Esophagus squamous epithelium (tissue), 4 donors: ENCODE results near the gene APOL5.

Source experiments
- POLR2A ChIP-seq, 4 donors: fragments of 450-650 bp; IDR thresholded peaks; one replicate each; pipeline ENCODE4 v1.6.1; 2017; ENCODE audit warnings: antibody characterized with exemption in 4 of 4, mild to moderate bottlenecking in 4 of 4, moderate library complexity in 3 of 4
- TF ChIP-seq, protein P1 (sequence below), 6 experiments: fragments of 450-650 bp in 4 of 6; fragments of 200-600 bp in 2 of 6; sonication (generic) in 2 of 6; IDR thresholded peaks; one replicate each; pipeline ENCODE4 v1.5.1; 2016 to 2019; ENCODE audit warnings: antibody characterized with exemption in 6 of 6, mild to moderate bottlenecking in 4 of 6, moderate library complexity in 4 of 6

DNA sequence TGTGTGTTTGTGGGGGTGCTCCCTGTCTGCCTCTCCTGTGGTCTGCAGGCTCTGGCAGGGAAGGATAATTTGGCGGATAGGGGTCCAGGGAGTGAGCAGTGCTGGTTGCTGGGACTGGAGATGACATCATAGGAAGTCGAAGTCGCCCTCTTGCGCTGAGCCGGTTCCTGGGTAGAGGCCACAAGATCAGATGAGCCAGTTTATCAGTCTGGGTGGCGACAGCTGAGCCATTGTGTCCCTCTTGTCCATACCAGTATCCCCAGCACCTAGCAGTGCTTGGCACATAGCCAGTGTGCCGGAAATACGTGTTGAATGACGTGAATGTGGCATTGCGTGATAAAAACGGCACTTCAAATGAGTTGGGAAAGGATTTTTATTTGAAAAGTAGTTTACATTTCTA lies 9.8 kb downstream of the APOL5 start:
- TF ChIP-seq, protein P1, sequence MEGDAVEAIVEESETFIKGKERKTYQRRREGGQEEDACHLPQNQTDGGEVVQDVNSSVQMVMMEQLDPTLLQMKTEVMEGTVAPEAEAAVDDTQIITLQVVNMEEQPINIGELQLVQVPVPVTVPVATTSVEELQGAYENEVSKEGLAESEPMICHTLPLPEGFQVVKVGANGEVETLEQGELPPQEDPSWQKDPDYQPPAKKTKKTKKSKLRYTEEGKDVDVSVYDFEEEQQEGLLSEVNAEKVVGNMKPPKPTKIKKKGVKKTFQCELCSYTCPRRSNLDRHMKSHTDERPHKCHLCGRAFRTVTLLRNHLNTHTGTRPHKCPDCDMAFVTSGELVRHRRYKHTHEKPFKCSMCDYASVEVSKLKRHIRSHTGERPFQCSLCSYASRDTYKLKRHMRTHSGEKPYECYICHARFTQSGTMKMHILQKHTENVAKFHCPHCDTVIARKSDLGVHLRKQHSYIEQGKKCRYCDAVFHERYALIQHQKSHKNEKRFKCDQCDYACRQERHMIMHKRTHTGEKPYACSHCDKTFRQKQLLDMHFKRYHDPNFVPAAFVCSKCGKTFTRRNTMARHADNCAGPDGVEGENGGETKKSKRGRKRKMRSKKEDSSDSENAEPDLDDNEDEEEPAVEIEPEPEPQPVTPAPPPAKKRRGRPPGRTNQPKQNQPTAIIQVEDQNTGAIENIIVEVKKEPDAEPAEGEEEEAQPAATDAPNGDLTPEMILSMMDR (IDR thresholded peaks at IDR 0.05) = no peak
- TF ChIP-seq POLR2A (IDR thresholded peaks at IDR 0.05) = no peak
